K562 (cell line): ENCODE results near the gene PHKA1. TPM values are rescaled to one million over a fixed set of nuclear protein-coding genes. Genes with fewer than 3 reads are reported as not detected.
A peak's percentile ranks its signal among the peaks of the same experiment; 100 is the strongest.

Experiments used
- BRF1 ChIP-seq: IDR thresholded peaks from 3 replicates; pipeline ENCODE4 v1.6.1; 2011; ENCODE audit warnings: borderline replicate concordance, mild to moderate bottlenecking; ENCODE audit not compliant: insufficient read length; ENCODE audit errors: extremely low read depth
- C11orf30 ChIP-seq: fragments of 450-650 bp; IDR thresholded peaks from 2 replicates; pipeline ENCODE4 v1.6.1; 2016; ENCODE audit warnings: low read depth, mild to moderate bottlenecking
- ETS2 ChIP-seq: IDR thresholded peaks from 2 replicates; pipeline ENCODE4 v1.6.1; 2016; ENCODE audit warnings: borderline replicate concordance, missing genetic modification characterization, mild to moderate bottlenecking, moderate library complexity, missing compliant biosample characterization; ENCODE audit not compliant: poor library complexity, severe bottlenecking
- FOXK2 ChIP-seq, 2 experiments: fragments of 450-650 bp; IDR thresholded peaks in 1 of 2; conservative IDR thresholded peaks in 1 of 2; 2 replicates each; pipeline ENCODE4 v1.6.1; 2016; ENCODE audit warnings: low read depth in 2 of 2, mild to moderate bottlenecking in 1 of 2
- FUS ChIP-seq: fragments of 200-400 bp; formaldehyde crosslinking; optimal IDR thresholded peaks from 2 replicates; pipeline ENCODE3; 2017; ENCODE audit warnings: low read depth, low read length
- HNRNPH1 ChIP-seq: fragments of 200-400 bp; formaldehyde crosslinking; optimal IDR thresholded peaks from 2 replicates; pipeline ENCODE3; 2017; ENCODE audit warnings: low read depth, mild to moderate bottlenecking, low read length, moderate library complexity
- MEIS2 ChIP-seq: fragments of 450-650 bp; IDR thresholded peaks from 2 replicates; pipeline ENCODE4 v1.6.1; 2014; ENCODE audit warnings: mild to moderate bottlenecking; ENCODE audit not compliant: partially characterized antibody
- MXI1 ChIP-seq: IDR thresholded peaks from 2 replicates; pipeline ENCODE4 v1.6.1; 2011; ENCODE audit warnings: low read depth, mild to moderate bottlenecking, improper control_type of control experiment, low read length
- NFIX ChIP-seq: fragments of 250-450 bp; sonication (Bioruptor Pico); IDR thresholded peaks from 2 replicates; pipeline ENCODE4 v1.4.0; 2020; ENCODE audit warnings: low read depth, mild to moderate bottlenecking, moderate library complexity
- NONO ChIP-seq, 2 experiments: fragments of 200-400 bp in 1 of 2; fragments of 450-650 bp in 1 of 2; formaldehyde crosslinking in 1 of 2; IDR thresholded peaks; 2 replicates each; pipeline ENCODE4 v1.6.1; 2017; ENCODE audit warnings: low read depth in 2 of 2, mild to moderate bottlenecking in 2 of 2, moderate library complexity in 2 of 2, low read length in 1 of 2
- PHF21A ChIP-seq: fragments of 450-650 bp; IDR thresholded peaks from 2 replicates; pipeline ENCODE4 v1.6.1; 2017; ENCODE audit warnings: low read depth, borderline replicate concordance
- RERE ChIP-seq: sonication (generic); formaldehyde crosslinking; IDR thresholded peaks from 2 replicates; pipeline ENCODE4 v1.8.0; 2023; ENCODE audit warnings: missing genetic modification reagents, mild to moderate bottlenecking, borderline replicate concordance
- ZBTB12 ChIP-seq: fragments of 250-450 bp; sonication (Bioruptor Pico); IDR thresholded peaks from 2 replicates; pipeline ENCODE4 v1.4.0; 2020
- ZBTB2 ChIP-seq: fragments of 450-650 bp; IDR thresholded peaks from 2 replicates; pipeline ENCODE4 v1.6.1; 2016; ENCODE audit warnings: antibody characterized with exemption
- ZC3H8 ChIP-seq: fragments of 450-650 bp; IDR thresholded peaks from 2 replicates; pipeline ENCODE4 v1.6.1; 2017
- ZNF140 ChIP-seq: fragments of 250-450 bp; sonication (Bioruptor Pico); IDR thresholded peaks from 2 replicates; pipeline ENCODE4 v1.8.0; 2021; ENCODE audit warnings: moderate library complexity, mild to moderate bottlenecking, inconsistent platforms
- ZNF75A ChIP-seq: fragments of 450-650 bp; formaldehyde crosslinking; IDR thresholded peaks from 2 replicates; pipeline ENCODE4 v1.4.0; 2020; ENCODE audit warnings: mild to moderate bottlenecking
- polyA plus RNA-seq, 8 experiments: library from polyadenylated mRNA; depleted of rRNA in 4 of 8; stranded (reverse) in 5 of 8; unstranded in 3 of 8; fragments of >200 nt; fragmentation: Nextera tagmentation in 2 of 8; fragmentation: Illumina TruSeq in 1 of 8; extraction: Ambion mirVana in 2 of 8; extraction: Trizol in 1 of 8; gene quantifications; 2 replicates each; pipeline versions ENCODE4 v1.2.1 to v1.2.3, GENCODE V29; 2011 to 2014; ENCODE audit warnings: inconsistent platforms in 1 of 8, missing spikeins in 1 of 8
- total RNA-seq, 7 experiments: library from RNA; depleted of rRNA in 6 of 7; stranded (reverse); fragments of >200 nt in 6 of 7; fragmentation: Illumina TruSeq in 2 of 7; extraction: Trizol in 2 of 7; gene quantifications; 2 replicates each; pipeline versions ENCODE4 v1.2.1 to v1.2.3, GENCODE V29; 2011 to 2021; ENCODE audit warnings: low replicate concordance in 1 of 7

PHKA1 gene
- total and polyA plus RNA-seq, 9 of the 15 experiments (the other 6 are each of a cell fraction or from before 2014, with no cell fraction given): 2.4 to 9.6 (median 5.8) TPM

- peak in 1 of 2 experiments; percentile 77; a peak in 3 of 4 replicates for TF ChIP-seq FOXK2 (conservative IDR thresholded peaks at IDR 0.05 in 1 of 2, IDR thresholded peaks at IDR 0.05 in 1 of 2; ENCODE audit: low read depth in 2 of 2)
- TF ChIP-seq MEIS2: peak; percentile 38
- no peak for TF ChIP-seq ZBTB12 (CRISPR knock-in tag)
- no peak for TF ChIP-seq ZNF75A (CRISPR knock-in tag)
- no peak for TF ChIP-seq MXI1
- no peak for TF ChIP-seq PHF21A
- TF ChIP-seq ZBTB2: no peak
- no peak for TF ChIP-seq RERE (CRISPR knock-in tag)
- no peak for TF ChIP-seq NFIX (CRISPR knock-in tag)
- no peak for TF ChIP-seq HNRNPH1
- TF ChIP-seq C11orf30: peak; percentile 68
- no peak for TF ChIP-seq FUS
- no peak for TF ChIP-seq NONO (IDR thresholded peaks at IDR 0.05; ENCODE audit: low read depth in 2 of 2, low read length in 1 of 2)
- TF ChIP-seq ZNF140 (CRISPR knock-in tag): no peak
- no peak for TF ChIP-seq BRF1
- no peak for TF ChIP-seq ETS2 (tag)
- 0 out of 2 replicates have a peak, but pooled peaks have one; percentile 42 for TF ChIP-seq ZC3H8
These were observed 141.6 kb downstream of the PHKA1 start, which contains the start of gene HDAC8 (continued) for GRCh38 chrX:72572248-72573157.
